ENCODE measurements around the gene MAB21L4.

MAB21L4 gene

DNA sequence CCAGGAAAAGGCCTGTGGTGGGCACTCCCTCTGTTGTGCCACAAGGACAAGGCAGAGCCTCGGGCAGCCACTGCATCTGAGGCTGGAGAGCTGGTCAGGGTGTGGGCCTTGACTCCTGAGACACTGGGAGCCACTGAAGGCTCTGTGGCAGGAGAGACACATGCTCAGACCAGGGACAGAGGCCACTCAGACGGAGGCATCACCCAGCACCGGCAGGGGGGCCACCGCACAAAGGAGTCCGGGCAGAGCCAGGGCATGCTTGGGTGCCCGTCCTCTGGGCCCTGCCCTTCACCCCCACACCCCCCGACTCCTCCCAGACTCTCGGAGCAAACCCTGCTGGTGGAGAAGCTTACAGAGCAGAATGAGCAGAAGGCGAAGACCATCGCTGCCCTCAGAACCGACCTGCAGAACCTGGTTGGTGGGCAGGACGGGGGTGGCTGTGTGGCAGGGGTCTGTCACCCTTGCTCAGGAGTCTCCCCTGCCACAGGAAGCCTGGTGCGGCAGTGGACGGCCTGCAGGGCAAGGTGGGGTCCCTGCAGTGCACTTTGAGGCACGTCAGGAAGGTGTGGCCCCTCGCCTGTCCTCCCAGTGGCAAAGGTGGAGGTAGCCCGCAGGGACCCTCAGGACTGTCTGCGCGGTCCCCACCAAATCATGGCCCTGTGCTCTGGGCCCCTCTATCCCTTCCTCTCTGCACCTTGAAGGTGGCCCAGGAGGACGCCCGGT is 36.2 kb upstream of the MAB21L4 start:
- Histone ChIP-seq H3K4me3 (ENCODE audit: low read depth, low read length) (no peak overlapping the region), H3K36me3 (ENCODE audit: control insufficient read depth in 2 of 2, insufficient read depth in 1 of 2, low read length in 2 of 2) (no peaks in the 10 kb centered on the region), H3K27ac (ENCODE audit: extremely low read depth, low read depth, low read length) (no peak overlapping the region), H3K4me1 (ENCODE audit: control insufficient read depth, insufficient read depth, low read length) (no peaks in the 10 kb centered on the region), H3K9me3 (ENCODE audit: control insufficient read depth, insufficient read depth, low read depth, low read length) (no peaks in the 10 kb centered on the region)
- TF ChIP-seq ZNF76 (tag by site-specific recombination; IDR thresholded peaks at IDR 0.05; ENCODE audit: borderline replicate concordance, low read depth): no peak
- POLR2A ChIA-PET: no interaction called here
- CTCF ChIA-PET: interaction anchor here (0.9 to 1.7 kb wide), 2 partner anchors 18 to 19 kb away, joined by 3 to 7 read pairs; no protein-coding TSS in a partner anchor

DNA sequence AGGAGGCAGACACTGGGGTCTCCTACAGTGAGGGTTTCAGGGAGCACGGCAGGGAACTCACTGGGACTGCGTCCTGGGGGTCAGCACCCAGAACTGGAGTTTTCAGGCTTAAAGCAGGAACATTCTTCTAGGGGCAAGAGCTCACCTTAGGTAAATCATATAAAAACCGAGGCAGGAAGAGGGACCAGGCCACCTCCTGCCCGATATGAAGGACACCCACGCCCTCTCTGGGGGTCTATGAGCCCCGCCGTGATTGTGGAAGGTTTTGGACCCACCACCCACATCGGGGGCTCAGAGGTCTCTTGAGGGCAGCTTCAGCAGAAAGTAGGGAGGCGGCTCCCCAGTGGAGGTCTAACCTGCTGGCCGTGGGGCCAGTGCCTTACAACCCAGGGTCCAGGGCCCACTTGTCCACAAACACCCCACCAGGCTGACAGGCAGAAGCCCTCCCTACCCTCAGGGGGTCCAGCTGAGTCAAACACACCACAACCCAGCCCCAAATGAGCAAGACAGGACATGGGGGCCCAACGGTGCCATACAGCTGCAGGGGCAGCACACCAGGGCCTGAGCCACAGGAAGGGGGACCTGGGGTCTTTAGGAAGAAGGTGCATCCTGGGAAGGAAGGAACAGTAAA is 35.5 kb upstream of the MAB21L4 start:
- Histone ChIP-seq H3K27ac (ENCODE audit: extremely low read depth, low read depth, low read length) (no peak overlapping the region), H3K4me3 (ENCODE audit: low read depth, low read length) (no peak overlapping the region), H3K4me1 (ENCODE audit: control insufficient read depth, insufficient read depth, low read length) (no peaks in the 10 kb centered on the region), H3K36me3 (ENCODE audit: control insufficient read depth in 2 of 2, insufficient read depth in 1 of 2, low read length in 2 of 2) (no peaks in the 10 kb centered on the region), H3K9me3 (ENCODE audit: control insufficient read depth, insufficient read depth, low read depth, low read length) (no peaks in the 10 kb centered on the region)
- ChIA-PET POLR2A (no interaction called here), CTCF (interaction anchor here (0.9 to 1.1 kb wide), 2 partner anchors 17 to 18 kb away, joined by 3 read pairs; no protein-coding TSS in a partner anchor)
- TF ChIP-seq, protein P1, sequence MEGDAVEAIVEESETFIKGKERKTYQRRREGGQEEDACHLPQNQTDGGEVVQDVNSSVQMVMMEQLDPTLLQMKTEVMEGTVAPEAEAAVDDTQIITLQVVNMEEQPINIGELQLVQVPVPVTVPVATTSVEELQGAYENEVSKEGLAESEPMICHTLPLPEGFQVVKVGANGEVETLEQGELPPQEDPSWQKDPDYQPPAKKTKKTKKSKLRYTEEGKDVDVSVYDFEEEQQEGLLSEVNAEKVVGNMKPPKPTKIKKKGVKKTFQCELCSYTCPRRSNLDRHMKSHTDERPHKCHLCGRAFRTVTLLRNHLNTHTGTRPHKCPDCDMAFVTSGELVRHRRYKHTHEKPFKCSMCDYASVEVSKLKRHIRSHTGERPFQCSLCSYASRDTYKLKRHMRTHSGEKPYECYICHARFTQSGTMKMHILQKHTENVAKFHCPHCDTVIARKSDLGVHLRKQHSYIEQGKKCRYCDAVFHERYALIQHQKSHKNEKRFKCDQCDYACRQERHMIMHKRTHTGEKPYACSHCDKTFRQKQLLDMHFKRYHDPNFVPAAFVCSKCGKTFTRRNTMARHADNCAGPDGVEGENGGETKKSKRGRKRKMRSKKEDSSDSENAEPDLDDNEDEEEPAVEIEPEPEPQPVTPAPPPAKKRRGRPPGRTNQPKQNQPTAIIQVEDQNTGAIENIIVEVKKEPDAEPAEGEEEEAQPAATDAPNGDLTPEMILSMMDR (tag by site-specific recombination; IDR thresholded peaks at IDR 0.05): no peak
- TF ChIP-seq ZFP3 (tag by site-specific recombination; IDR thresholded peaks at IDR 0.05; ENCODE audit: low read depth): no peak
- TF ChIP-seq REPIN1 (tag by site-specific recombination; IDR thresholded peaks at IDR 0.05; ENCODE audit: low read depth): no peak
- TF ChIP-seq ZNF146 (tag by site-specific recombination; IDR thresholded peaks at IDR 0.05): no peak
- TF ChIP-seq YY1 (tag by site-specific recombination; IDR thresholded peaks at IDR 0.05): no peak
- TF ChIP-seq ZNF48 (tag by site-specific recombination; IDR thresholded peaks at IDR 0.05): no peak
- TF ChIP-seq, protein P2, sequence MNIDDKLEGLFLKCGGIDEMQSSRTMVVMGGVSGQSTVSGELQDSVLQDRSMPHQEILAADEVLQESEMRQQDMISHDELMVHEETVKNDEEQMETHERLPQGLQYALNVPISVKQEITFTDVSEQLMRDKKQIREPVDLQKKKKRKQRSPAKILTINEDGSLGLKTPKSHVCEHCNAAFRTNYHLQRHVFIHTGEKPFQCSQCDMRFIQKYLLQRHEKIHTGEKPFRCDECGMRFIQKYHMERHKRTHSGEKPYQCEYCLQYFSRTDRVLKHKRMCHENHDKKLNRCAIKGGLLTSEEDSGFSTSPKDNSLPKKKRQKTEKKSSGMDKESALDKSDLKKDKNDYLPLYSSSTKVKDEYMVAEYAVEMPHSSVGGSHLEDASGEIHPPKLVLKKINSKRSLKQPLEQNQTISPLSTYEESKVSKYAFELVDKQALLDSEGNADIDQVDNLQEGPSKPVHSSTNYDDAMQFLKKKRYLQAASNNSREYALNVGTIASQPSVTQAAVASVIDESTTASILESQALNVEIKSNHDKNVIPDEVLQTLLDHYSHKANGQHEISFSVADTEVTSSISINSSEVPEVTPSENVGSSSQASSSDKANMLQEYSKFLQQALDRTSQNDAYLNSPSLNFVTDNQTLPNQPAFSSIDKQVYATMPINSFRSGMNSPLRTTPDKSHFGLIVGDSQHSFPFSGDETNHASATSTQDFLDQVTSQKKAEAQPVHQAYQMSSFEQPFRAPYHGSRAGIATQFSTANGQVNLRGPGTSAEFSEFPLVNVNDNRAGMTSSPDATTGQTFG (tag by site-specific recombination; IDR thresholded peaks at IDR 0.05; ENCODE audit: borderline replicate concordance): no peak
- no peak for TF ChIP-seq ZNF121 (tag by site-specific recombination; IDR thresholded peaks at IDR 0.05)
- TF ChIP-seq, protein P3, sequence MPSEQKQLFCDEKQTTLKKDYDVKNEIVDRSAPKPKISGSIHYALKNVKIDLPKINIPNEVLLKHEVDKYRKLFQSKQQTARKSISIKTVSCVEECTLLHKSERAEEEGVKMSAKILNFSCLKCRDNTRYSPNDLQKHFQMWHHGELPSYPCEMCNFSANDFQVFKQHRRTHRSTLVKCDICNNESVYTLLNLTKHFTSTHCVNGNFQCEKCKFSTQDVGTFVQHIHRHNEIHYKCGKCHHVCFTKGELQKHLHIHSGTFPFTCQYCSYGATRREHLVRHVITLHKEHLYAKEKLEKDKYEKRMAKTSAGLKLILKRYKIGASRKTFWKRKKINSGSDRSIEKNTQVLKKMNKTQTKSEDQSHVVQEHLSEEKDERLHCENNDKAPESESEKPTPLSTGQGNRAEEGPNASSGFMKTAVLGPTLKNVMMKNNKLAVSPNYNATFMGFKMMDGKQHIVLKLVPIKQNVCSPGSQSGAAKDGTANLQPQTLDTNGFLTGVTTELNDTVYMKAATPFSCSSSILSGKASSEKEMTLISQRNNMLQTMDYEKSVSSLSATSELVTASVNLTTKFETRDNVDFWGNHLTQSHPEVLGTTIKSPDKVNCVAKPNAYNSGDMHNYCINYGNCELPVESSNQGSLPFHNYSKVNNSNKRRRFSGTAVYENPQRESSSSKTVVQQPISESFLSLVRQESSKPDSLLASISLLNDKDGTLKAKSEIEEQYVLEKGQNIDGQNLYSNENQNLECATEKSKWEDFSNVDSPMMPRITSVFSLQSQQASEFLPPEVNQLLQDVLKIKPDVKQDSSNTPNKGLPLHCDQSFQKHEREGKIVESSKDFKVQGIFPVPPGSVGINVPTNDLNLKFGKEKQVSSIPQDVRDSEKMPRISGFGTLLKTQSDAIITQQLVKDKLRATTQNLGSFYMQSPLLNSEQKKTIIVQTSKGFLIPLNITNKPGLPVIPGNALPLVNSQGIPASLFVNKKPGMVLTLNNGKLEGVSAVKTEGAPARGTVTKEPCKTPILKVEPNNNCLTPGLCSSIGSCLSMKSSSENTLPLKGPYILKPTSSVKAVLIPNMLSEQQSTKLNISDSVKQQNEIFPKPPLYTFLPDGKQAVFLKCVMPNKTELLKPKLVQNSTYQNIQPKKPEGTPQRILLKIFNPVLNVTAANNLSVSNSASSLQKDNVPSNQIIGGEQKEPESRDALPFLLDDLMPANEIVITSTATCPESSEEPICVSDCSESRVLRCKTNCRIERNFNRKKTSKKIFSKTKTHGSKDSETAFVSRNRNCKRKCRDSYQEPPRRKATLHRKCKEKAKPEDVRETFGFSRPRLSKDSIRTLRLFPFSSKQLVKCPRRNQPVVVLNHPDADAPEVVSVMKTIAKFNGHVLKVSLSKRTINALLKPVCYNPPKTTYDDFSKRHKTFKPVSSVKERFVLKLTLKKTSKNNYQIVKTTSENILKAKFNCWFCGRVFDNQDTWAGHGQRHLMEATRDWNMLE (tag by site-specific recombination; conservative IDR thresholded peaks at IDR 0.05; ENCODE audit: low read depth): no peak
- no peak for TF ChIP-seq ZNF777 (tag by site-specific recombination; IDR thresholded peaks at IDR 0.05; ENCODE audit: borderline replicate concordance)
- TF ChIP-seq, protein P4, sequence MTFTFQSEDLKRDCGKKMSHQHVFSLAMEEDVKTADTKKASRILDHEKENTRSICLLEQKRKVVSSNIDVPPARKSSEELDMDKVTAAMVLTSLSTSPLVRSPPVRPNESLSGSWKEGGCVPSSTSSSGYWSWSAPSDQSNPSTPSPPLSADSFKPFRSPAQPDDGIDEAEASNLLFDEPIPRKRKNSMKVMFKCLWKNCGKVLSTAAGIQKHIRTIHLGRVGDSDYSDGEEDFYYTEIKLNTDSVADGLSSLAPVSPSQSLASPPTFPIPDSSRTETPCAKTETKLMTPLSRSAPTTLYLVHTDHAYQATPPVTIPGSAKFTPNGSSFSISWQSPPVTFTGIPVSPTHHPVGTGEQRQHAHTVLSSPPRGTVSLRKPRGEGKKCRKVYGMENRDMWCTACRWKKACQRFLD (tag by site-specific recombination; IDR thresholded peaks at IDR 0.05): no peak
- TF ChIP-seq, protein P5, sequence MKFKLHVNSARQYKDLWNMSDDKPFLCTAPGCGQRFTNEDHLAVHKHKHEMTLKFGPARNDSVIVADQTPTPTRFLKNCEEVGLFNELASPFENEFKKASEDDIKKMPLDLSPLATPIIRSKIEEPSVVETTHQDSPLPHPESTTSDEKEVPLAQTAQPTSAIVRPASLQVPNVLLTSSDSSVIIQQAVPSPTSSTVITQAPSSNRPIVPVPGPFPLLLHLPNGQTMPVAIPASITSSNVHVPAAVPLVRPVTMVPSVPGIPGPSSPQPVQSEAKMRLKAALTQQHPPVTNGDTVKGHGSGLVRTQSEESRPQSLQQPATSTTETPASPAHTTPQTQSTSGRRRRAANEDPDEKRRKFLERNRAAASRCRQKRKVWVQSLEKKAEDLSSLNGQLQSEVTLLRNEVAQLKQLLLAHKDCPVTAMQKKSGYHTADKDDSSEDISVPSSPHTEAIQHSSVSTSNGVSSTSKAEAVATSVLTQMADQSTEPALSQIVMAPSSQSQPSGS (tag by site-specific recombination; IDR thresholded peaks at IDR 0.05; ENCODE audit: low read depth): no peak
- TF ChIP-seq ZNF555 (tag by site-specific recombination; conservative IDR thresholded peaks at IDR 0.05): no peak
- TF ChIP-seq ZNF23 (tag by site-specific recombination; IDR thresholded peaks at IDR 0.05; ENCODE audit: borderline replicate concordance): no peak
- no peak for TF ChIP-seq ZNF514 (tag by site-specific recombination; IDR thresholded peaks at IDR 0.05)
- TF ChIP-seq IKZF3 (tag by site-specific recombination; IDR thresholded peaks at IDR 0.05): no peak
- TF ChIP-seq ZNF221 (tag by site-specific recombination; IDR thresholded peaks at IDR 0.05; ENCODE audit: borderline replicate concordance): no peak
- TF ChIP-seq KLF9 (tag by site-specific recombination; IDR thresholded peaks at IDR 0.05; ENCODE audit: low read depth): no peak
- TF ChIP-seq SETDB1 (IDR thresholded peaks at IDR 0.05; ENCODE audit: insufficient read length, low read length): no peak
